Neuronal stem cell (in vitro differentiated cells): ENCODE results near the gene CNOT11.

Experiments
- DNase-seq: peaks from one replicate; pipeline ENCODE4 v3.0.0-alpha.2; 2013; ENCODE audit warnings: low spot score
- H2AFZ ChIP-seq: one replicate; pipeline ENCODE4 v1.6.1; 2013; ENCODE audit warnings: mild to moderate bottlenecking, low read length, inconsistent platforms
- H2AK5ac ChIP-seq: 2 replicates; pipeline ENCODE4 v1.6.1; 2013; ENCODE audit warnings: low read depth, mild to moderate bottlenecking, inconsistent platforms, low read length, moderate library complexity, mixed read lengths
- H2BK120ac ChIP-seq: 2 replicates; pipeline ENCODE4 v1.6.1; 2013; ENCODE audit warnings: low read depth, mild to moderate bottlenecking, inconsistent platforms, low read length, moderate library complexity, mixed read lengths
- H2BK12ac ChIP-seq: one replicate; pipeline ENCODE4 v1.6.1; 2013; ENCODE audit warnings: low read length, inconsistent platforms
- H2BK15ac ChIP-seq: 2 replicates; pipeline ENCODE4 v1.6.1; 2013; ENCODE audit warnings: mild to moderate bottlenecking, low read length, inconsistent platforms, mixed read lengths
- H2BK5ac ChIP-seq: one replicate; pipeline ENCODE4 v1.6.1; 2013; ENCODE audit warnings: inconsistent platforms, mild to moderate bottlenecking, low read length, moderate library complexity
- H3K14ac ChIP-seq: one replicate; pipeline ENCODE4 v1.6.1; 2013; ENCODE audit warnings: low read length, inconsistent platforms
- H3K18ac ChIP-seq: 2 replicates; pipeline ENCODE4 v1.6.1; 2013; ENCODE audit warnings: low read length, inconsistent platforms
- H3K23ac ChIP-seq: 2 replicates; pipeline ENCODE4 v1.6.1; 2013; ENCODE audit warnings: low read depth, mild to moderate bottlenecking, mixed read lengths, low read length, inconsistent platforms; ENCODE audit not compliant: poor library complexity
- H3K27ac ChIP-seq: replicated peaks from 3 replicates; pipeline ENCODE4 v1.5.1; 2013; ENCODE audit warnings: low read length, inconsistent platforms
- H3K27me3 ChIP-seq, 3 experiments: 2 replicates each; pipeline ENCODE4 v1.6.1; 2013; ENCODE audit warnings: low read length in 3 of 3, mild to moderate bottlenecking in 2 of 3, inconsistent platforms in 1 of 3, low read depth in 1 of 3, mixed read lengths in 1 of 3, moderate library complexity in 1 of 3; ENCODE audit not compliant: control insufficient read depth in 3 of 3, insufficient read depth in 3 of 3
- H3K36me3 ChIP-seq, 2 donors: replicated peaks in 1 of 2; 2 replicates each; pipeline ENCODE4 v1.6.1; 2013; ENCODE audit warnings: low read length in 2 of 2; ENCODE audit not compliant: control insufficient read depth in 2 of 2, insufficient read depth in 2 of 2
- H3K4ac ChIP-seq: 2 replicates; pipeline ENCODE4 v1.6.1; 2013; ENCODE audit warnings: inconsistent platforms, mild to moderate bottlenecking, low read length, moderate library complexity
- H3K4me1 ChIP-seq, 2 donors: 1 replicate in 1 of 2; 2 replicates in 1 of 2; pipeline ENCODE4 v1.6.1; 2013; ENCODE audit warnings: low read length in 2 of 2, low read depth in 1 of 2; ENCODE audit not compliant: control insufficient read depth in 2 of 2, insufficient read depth in 1 of 2
- H3K4me2 ChIP-seq: one replicate; pipeline ENCODE4 v1.6.1; 2013; ENCODE audit warnings: mild to moderate bottlenecking, low read length, inconsistent platforms; ENCODE audit not compliant: insufficient read depth, poor library complexity, severe bottlenecking
- H3K4me3 ChIP-seq, 2 donors: 2 replicates each; pipeline ENCODE4 v1.5.1; 2013; ENCODE audit warnings: low read length in 2 of 2, mild to moderate bottlenecking in 2 of 2, inconsistent platforms in 1 of 2, moderate library complexity in 1 of 2
- H3K79me1 ChIP-seq: one replicate; pipeline ENCODE4 v1.6.1; 2013; ENCODE audit warnings: low read depth, mild to moderate bottlenecking, inconsistent platforms, low read length, moderate library complexity
- H3K9ac ChIP-seq: one replicate; pipeline ENCODE4 v1.6.1; 2013; ENCODE audit warnings: mild to moderate bottlenecking, low read depth, low read length, inconsistent platforms; ENCODE audit not compliant: poor library complexity
- H3K9me3 ChIP-seq, 2 donors: replicated peaks in 1 of 2; 2 replicates each; pipeline versions ENCODE3 to v1.6.1; 2013; ENCODE audit warnings: low read length in 2 of 2, mild to moderate bottlenecking in 2 of 2, inconsistent platforms in 1 of 2, low read depth in 1 of 2, mixed read lengths in 1 of 2, moderate library complexity in 1 of 2; ENCODE audit not compliant: control insufficient read depth in 2 of 2, insufficient read depth in 1 of 2
- H4K8ac ChIP-seq: one replicate; pipeline ENCODE4 v1.6.1; 2013; ENCODE audit warnings: low read depth, mild to moderate bottlenecking, inconsistent platforms, low read length, moderate library complexity
- H4K91ac ChIP-seq: one replicate; pipeline ENCODE4 v1.6.1; 2013; ENCODE audit warnings: low read length, low read depth, mild to moderate bottlenecking, inconsistent platforms; ENCODE audit not compliant: poor library complexity
- WGBS, 2 donors: extraction: QIAGEN DNeasy Blood & Tissue Kit; methylation state at CpG; one replicate each; pipeline ENCODE4 v1.1.7; 2013; ENCODE audit warnings: missing lambda C conversion rate in 2 of 2, mixed read lengths in 1 of 2; ENCODE audit not compliant: insufficient read length in 2 of 2, insufficient replicate concordance in 1 of 2; ENCODE audit errors: extremely low coverage in 2 of 2; 5-methylcytosine and 5-hydroxymethylcytosine counted together

CNOT11 gene

DNA sequence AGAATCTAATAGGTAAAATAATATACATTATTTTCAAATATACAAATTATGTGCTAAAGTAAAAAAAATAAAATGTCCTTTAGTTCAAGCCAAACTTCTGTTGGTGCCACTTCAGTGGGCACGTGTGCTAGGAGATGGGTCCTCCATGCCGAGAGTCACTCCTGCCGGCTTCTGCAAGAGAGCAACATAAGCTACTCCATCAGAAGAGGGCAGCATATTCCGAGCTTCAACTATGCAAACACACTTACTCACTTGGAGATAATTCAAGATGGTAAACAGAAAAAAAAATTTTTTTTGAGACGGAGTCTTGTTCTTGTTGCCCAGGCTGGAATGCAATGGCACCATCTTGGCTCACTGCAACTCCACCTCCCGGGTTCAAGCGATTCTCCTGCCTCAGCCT, 24.4 kb downstream of the CNOT11 start:
- H3K9ac ChIP-seq, result no peak overlapping the region
- H3K79me1 ChIP-seq, result no peaks in the 10 kb centered on the region
- H2AFZ ChIP-seq, result no peak overlapping the region
- no peak overlapping the region for H2BK15ac ChIP-seq
- H4K8ac ChIP-seq, result no peak overlapping the region
- peaks cover 17 to 78% of the 10 kb centered on the region in 2 donors for H3K36me3 ChIP-seq
- H2AK5ac ChIP-seq, result no peak overlapping the region
- no peak for DNase-seq
- H3K27ac ChIP-seq, result no peak overlapping the region
- no peaks in the 10 kb centered on the region for H3K9me3 ChIP-seq
- no peaks in the 10 kb centered on the region for H3K27me3 ChIP-seq
- H3K4me3 ChIP-seq, result no peak overlapping the region
- no peak overlapping the region for H2BK5ac ChIP-seq
- H3K4me1 ChIP-seq, result no peaks in the 10 kb centered on the region
- H2BK12ac ChIP-seq, result no peak overlapping the region
- WGBS, 2 donors, result no CpG with 5 or more reads among the region's 7 CpGs
- H2BK120ac ChIP-seq, result no peak overlapping the region
- H3K23ac ChIP-seq, result no peak overlapping the region
- no peak overlapping the region for H3K18ac ChIP-seq
- H3K4me2 ChIP-seq, result no peak overlapping the region
- H3K4ac ChIP-seq, result no peak overlapping the region
- no peak overlapping the region for H4K91ac ChIP-seq
- H3K14ac ChIP-seq, result no peak overlapping the region

DNA sequence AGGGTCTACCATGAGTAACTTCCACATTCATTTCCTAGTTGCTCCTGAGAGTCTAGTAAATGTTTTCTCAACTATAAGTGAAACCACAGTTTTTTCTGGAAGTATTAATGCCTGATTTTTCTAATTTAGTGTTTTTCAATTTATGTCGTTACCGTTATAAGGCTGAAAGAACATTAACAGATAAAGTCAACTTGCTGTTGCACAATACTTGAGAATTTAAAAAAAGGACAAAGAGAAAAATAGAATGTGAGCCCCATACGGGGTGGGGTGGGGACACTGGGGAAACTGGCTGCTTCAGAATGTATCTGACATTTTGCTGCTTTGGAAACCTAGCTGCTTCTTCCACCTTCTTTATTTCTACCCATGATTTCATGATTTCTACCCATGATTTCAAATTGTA, 26.2 kb downstream of the CNOT11 start:
- Histone ChIP-seq H3K36me3 (peaks cover 18 to 76% of the 10 kb centered on the region in 2 donors), H2BK5ac (no peak overlapping the region), H4K91ac (no peak overlapping the region), H3K9ac (no peak overlapping the region), H3K27me3 (no peaks in the 10 kb centered on the region), H2AFZ (no peak overlapping the region), H3K79me1 (no peaks in the 10 kb centered on the region), H3K4me1 (no peaks in the 10 kb centered on the region), H2BK120ac (no peak overlapping the region), H3K4me2 (no peak overlapping the region), H4K8ac (no peak overlapping the region), H3K4ac (no peak overlapping the region), H3K14ac (no peak overlapping the region), H2BK15ac (no peak overlapping the region), H3K23ac (no peak overlapping the region), H3K18ac (no peak overlapping the region), H3K4me3 (no peak overlapping the region), H2AK5ac (no peak overlapping the region), H3K27ac (no peak overlapping the region), H3K9me3 (no peaks in the 10 kb centered on the region), H2BK12ac (no peak overlapping the region)
- no CpG with 5 or more reads among the region's 3 CpGs for WGBS, 2 donors
- DNase-seq, result no peak

DNA sequence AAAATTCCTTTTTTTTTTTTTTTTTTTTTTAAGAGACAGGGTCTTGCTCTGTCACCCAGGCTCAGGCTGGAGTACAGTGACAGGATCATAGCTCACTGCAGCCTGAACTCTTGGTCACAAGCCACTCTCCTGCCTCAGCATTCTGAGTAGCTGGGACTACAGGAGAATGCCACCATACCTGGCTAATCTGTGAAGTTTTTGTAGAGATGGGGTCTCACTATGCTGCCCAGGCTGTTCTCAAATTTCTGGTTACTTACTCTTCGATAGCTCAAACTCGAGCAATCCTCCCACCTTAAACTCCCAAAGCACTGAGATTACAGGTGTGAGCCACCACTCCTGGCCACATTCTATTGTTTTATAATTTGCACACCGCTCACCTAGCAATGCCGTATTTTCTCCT, 28.8 kb downstream of the CNOT11 start:
- H3K9me3 ChIP-seq, result no peaks in the 10 kb centered on the region
- H3K9ac ChIP-seq, result no peak overlapping the region
- no peak overlapping the region for H2AK5ac ChIP-seq
- no peak overlapping the region for H3K18ac ChIP-seq
- H3K27me3 ChIP-seq, result no peaks in the 10 kb centered on the region
- no peak overlapping the region for H2BK5ac ChIP-seq
- no peak overlapping the region for H3K23ac ChIP-seq
- WGBS, 2 donors, result no CpG with 5 or more reads among the region's 4 CpGs
- no peak overlapping the region for H4K91ac ChIP-seq
- H3K4me1 ChIP-seq, result no peaks in the 10 kb centered on the region
- no peak overlapping the region for H3K4ac ChIP-seq
- no peak overlapping the region for H2BK120ac ChIP-seq
- H2AFZ ChIP-seq, result no peak overlapping the region
- H3K4me2 ChIP-seq, result no peak overlapping the region
- H4K8ac ChIP-seq, result no peak overlapping the region
- H2BK15ac ChIP-seq, result no peak overlapping the region
- no peak overlapping the region for H3K14ac ChIP-seq
- H3K27ac ChIP-seq, result no peak overlapping the region
- no peaks in the 10 kb centered on the region for H3K79me1 ChIP-seq
- no peak overlapping the region for H2BK12ac ChIP-seq
- H3K36me3 ChIP-seq, result peaks cover 13 to 86% of the 10 kb centered on the region in 2 donors
- no peak for DNase-seq
- no peak overlapping the region for H3K4me3 ChIP-seq

DNA sequence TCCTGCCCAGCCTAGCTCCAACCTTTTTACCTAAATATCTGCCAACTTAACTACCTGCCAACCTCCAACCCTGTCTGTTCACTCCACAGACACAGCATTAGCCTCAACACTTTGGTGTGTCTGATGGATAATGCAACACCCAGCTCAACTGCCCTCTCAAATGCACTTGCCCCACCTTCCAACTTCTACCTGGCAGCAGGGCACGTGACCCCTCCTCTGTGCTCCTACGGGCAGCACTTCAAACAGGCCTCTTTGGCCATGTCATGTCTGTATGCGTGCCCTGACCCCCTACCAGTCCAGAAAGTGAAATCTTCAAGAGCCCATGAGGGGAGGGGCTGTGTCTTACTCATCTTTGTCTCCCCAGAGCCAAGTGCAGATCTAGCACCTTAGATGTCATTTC, 30.3 kb downstream of the CNOT11 start:
- no peak overlapping the region for H2AK5ac ChIP-seq
- H3K14ac ChIP-seq, result no peak overlapping the region
- H2BK120ac ChIP-seq, result no peak overlapping the region
- H4K8ac ChIP-seq, result peak overlapping the region; percentile 1
- H2BK5ac ChIP-seq, result no peak overlapping the region
- H4K91ac ChIP-seq, result no peak overlapping the region
- no peak overlapping the region for H3K9ac ChIP-seq
- no peak overlapping the region for H3K23ac ChIP-seq
- H2BK12ac ChIP-seq, result no peak overlapping the region
- no peak overlapping the region for H3K4me2 ChIP-seq
- peaks cover 13 to 92% of the 10 kb centered on the region in 2 donors for H3K36me3 ChIP-seq
- H3K9me3 ChIP-seq, result no peaks in the 10 kb centered on the region
- H3K79me1 ChIP-seq, result no peaks in the 10 kb centered on the region
- no peak overlapping the region for H3K18ac ChIP-seq
- H2AFZ ChIP-seq, result no peak overlapping the region
- DNase-seq, result no peak
- H3K4me1 ChIP-seq, result no peaks in the 10 kb centered on the region
- WGBS, 2 donors, result no CpG with 5 or more reads among the region's 3 CpGs
- no peak overlapping the region for H2BK15ac ChIP-seq
- no peak overlapping the region for H3K4me3 ChIP-seq
- H3K27me3 ChIP-seq, result no peaks in the 10 kb centered on the region
- H3K4ac ChIP-seq, result no peak overlapping the region
- H3K27ac ChIP-seq, result no peak overlapping the region
